ENCODE measurements around the gene MPHOSPH10. TPM values are rescaled to one million over a fixed set of nuclear protein-coding genes. Genes with fewer than 3 reads are reported as not detected.

The MPHOSPH10 gene
- total and polyA plus RNA-seq, 10 of the 15 experiments (the other 5 are each of a cell fraction or from before 2014, with no cell fraction given): 23.8 to 56.8 (median 41.3) TPM

DNA sequence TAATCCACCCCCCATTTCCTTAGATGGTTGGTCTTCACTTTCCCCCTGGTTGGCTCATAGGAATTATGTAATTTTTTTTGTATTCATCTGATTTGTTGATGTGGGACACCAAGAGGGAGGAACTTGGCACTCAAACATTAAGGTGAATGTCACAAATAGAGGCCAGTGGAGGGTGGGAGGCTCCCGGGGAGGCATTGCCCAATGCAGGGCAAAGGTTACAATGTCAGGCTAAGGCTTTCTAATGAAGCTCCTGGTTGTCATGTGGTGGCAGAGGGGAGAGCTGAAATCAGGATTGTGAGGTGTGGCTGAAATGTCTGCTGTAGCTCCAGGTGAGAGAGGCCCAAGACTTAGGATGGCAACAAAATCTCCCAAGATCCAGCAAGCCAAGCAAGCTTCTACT is 42.7 kb downstream of the MPHOSPH10 start (continued):
- TF ChIP-seq ZBTB11 (CRISPR knock-in tag; IDR thresholded peaks at IDR 0.05): no peak
- TF ChIP-seq NFIC (IDR thresholded peaks at IDR 0.05; ENCODE audit: low read depth, low read length): no peak
- TF ChIP-seq ZNF687 (IDR thresholded peaks at IDR 0.05): no peak
- TF ChIP-seq TBL1XR1 (IDR thresholded peaks at IDR 0.05; ENCODE audit: low read depth, low read length): no peak
- TF ChIP-seq CREM (IDR thresholded peaks at IDR 0.05; ENCODE audit: low read depth): no peak
- TF ChIP-seq BCL11A (IDR thresholded peaks at IDR 0.05; ENCODE audit: low read depth, low read length): no peak
- TF ChIP-seq RBBP5 (conservative IDR thresholded peaks at IDR 0.05): no peak
- TF ChIP-seq GATAD2B (conservative IDR thresholded peaks at IDR 0.05; ENCODE audit: low read depth): no peak
